ENCODE results near the gene NKAP. TPM values are rescaled to one million over a fixed set of nuclear protein-coding genes. Genes with fewer than 3 reads are reported as not detected.

NKAP gene
- total and polyA plus RNA-seq, 2 of the 13 experiments (the other 11 are each of a cell fraction or from before 2014, with no cell fraction given) = 3.6 to 6.1 TPM

GRCh38 chrX:119885554-119886428 is 57.8 kb downstream of the NKAP start (continued):
- TF ChIP-seq, protein P1, sequence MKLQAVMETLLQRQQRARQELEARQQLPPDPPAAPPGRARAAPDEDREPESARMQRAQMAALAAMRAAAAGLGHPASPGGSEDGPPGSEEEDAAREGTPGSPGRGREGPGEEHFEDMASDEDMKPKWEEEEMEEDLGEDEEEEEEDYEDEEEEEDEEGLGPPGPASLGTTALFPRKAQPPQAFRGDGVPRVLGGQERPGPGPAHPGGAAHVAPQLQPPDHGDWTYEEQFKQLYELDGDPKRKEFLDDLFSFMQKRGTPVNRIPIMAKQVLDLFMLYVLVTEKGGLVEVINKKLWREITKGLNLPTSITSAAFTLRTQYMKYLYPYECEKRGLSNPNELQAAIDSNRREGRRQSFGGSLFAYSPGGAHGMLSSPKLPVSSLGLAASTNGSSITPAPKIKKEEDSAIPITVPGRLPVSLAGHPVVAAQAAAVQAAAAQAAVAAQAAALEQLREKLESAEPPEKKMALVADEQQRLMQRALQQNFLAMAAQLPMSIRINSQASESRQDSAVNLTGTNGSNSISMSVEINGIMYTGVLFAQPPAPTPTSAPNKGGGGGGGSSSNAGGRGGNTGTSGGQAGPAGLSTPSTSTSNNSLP (IDR thresholded peaks at IDR 0.05; ENCODE audit: low read depth, low read length) = no peak
- peak; percentile 25 for TF ChIP-seq TEAD3 (CRISPR knock-in tag; optimal IDR thresholded peaks at IDR 0.05; ENCODE audit: borderline replicate concordance)
- TF ChIP-seq SIN3A (IDR thresholded peaks at IDR 0.05; ENCODE audit: borderline replicate concordance, low read depth, low read length) = 0 out of 2 replicates have a peak, but pooled peaks have one; percentile 17
- TF ChIP-seq KLF16 (CRISPR knock-in tag; IDR thresholded peaks at IDR 0.05) = 0 out of 4 replicates have a peak, but pooled peaks of 1 of the 2 experiments have one; percentile 22
- TF ChIP-seq PAXIP1 (CRISPR knock-in tag; conservative IDR thresholded peaks at IDR 0.05) = peak; percentile 28; the same call in 1 of the 2 replicates
- TF ChIP-seq ATF1 (CRISPR knock-in tag; IDR thresholded peaks at IDR 0.05) = peak; percentile 62; the same call in 1 of the 2 replicates
- peak; percentile 55 to 72; a peak in 3 of 4 replicates for TF ChIP-seq POLR2A (IDR thresholded peaks at IDR 0.05; ENCODE audit: insufficient read depth in 1 of 2, low read depth in 2 of 2, low read length in 2 of 2)
- TF ChIP-seq CREB1 (IDR thresholded peaks at IDR 0.05) = peak; percentile 54
- TF ChIP-seq CREB1 (CRISPR knock-in tag; IDR thresholded peaks at IDR 0.05) = peak; percentile 78
- TF ChIP-seq POLR2G (IDR thresholded peaks at IDR 0.05; ENCODE audit: low read depth, low read length) = peak; percentile 58
- TF ChIP-seq THAP11 (CRISPR knock-in tag; IDR thresholded peaks at IDR 0.05) = peak; percentile 75
- TF ChIP-seq ZNF230 (CRISPR knock-in tag; IDR thresholded peaks at IDR 0.05) = no peak
- TF ChIP-seq ASH2L (IDR thresholded peaks at IDR 0.05; ENCODE audit: insufficient read length, low read depth, low read length) = peak; percentile 43
- 0 out of 2 replicates have a peak, but pooled peaks have one; percentile 20 for TF ChIP-seq HOMEZ (CRISPR knock-in tag; IDR thresholded peaks at IDR 0.05; ENCODE audit: low read depth)
- peak; percentile 44; the same call in 1 of the 2 replicates for TF ChIP-seq CREM (IDR thresholded peaks at IDR 0.05)
- TF ChIP-seq CREM (CRISPR knock-in tag; IDR thresholded peaks at IDR 0.05) = no peak

All from HepG2 (cell line).